ENCODE results near the gene MICALL2. TPM values are rescaled to one million over a fixed set of nuclear protein-coding genes. Genes with fewer than 3 reads are reported as not detected.

The MICALL2 gene
- total RNA-seq, 6 donors from 2014 or later = 17.8 to 67.1 (median 42.4) TPM

- no peaks in the 10 kb centered on the region for H3K9me3 ChIP-seq
- ATAC-seq (ENCODE audit: low FRiP score in 2 of 2) = peak in 1 of 2 donors; percentile 3
- H3K4me3 ChIP-seq = no peak overlapping the region
- TF ChIP-seq EP300 (IDR thresholded peaks at IDR 0.05) = no peak
- no peak for TF ChIP-seq POLR2A (IDR thresholded peaks at IDR 0.05)
- TF ChIP-seq POLR2AphosphoS5 (IDR thresholded peaks at IDR 0.05) = no peak
- TF ChIP-seq CTCF (IDR thresholded peaks at IDR 0.05) = no peak
- H3K27me3 ChIP-seq = peaks cover 0 to 5% (median 2%) of the 10 kb centered on the region in 4 donors
- no peaks in the 10 kb centered on the region for H3K36me3 ChIP-seq
- DNase-seq = no peak
- 63 to 69% methylated on average over 17 to 21 of the region's 21 CpGs for WGBS, 2 donors
- no peak overlapping the region for H3K27ac ChIP-seq
- no peaks in the 10 kb centered on the region for H3K4me1 ChIP-seq
Observed at GRCh38 chr7:1418505-1419309, 40.6 kb downstream of the MICALL2 start.

- Histone ChIP-seq H3K36me3 (no peaks in the 10 kb centered on the region), H3K9me3 (no peaks in the 10 kb centered on the region), H3K4me1 (peaks cover 7 to 14% (median 8%) of the 10 kb centered on the region in 4 donors), H3K27ac (no peak overlapping the region), H3K4me3 (no peak overlapping the region), H3K27me3 (peaks cover 0 to 3% (median 0%) of the 10 kb centered on the region in 4 donors)
- ATAC-seq (ENCODE audit: low FRiP score in 2 of 2) (no peak), DNase-seq (no peak)
- 76 to 89% methylated on average over 2 of the region's 2 CpGs for WGBS, 2 donors
- TF ChIP-seq CTCF (IDR thresholded peaks at IDR 0.05) (no peak), EP300 (IDR thresholded peaks at IDR 0.05) (no peak), POLR2AphosphoS5 (IDR thresholded peaks at IDR 0.05) (no peak), POLR2A (IDR thresholded peaks at IDR 0.05) (no peak)
Observed at GRCh38 chr7:1415389-1415990, 43.8 kb downstream of the MICALL2 start.

GRCh38 chr7:1413936-1414639 lies 45.2 kb downstream of the MICALL2 start:
- H3K27me3 ChIP-seq = peaks cover 0 to 3% (median 0%) of the 10 kb centered on the region in 4 donors
- WGBS, 2 donors = 62 to 72% methylated on average over 11 to 18 of the region's 21 CpGs
- no peak overlapping the region for H3K4me3 ChIP-seq
- no peak for ATAC-seq (ENCODE audit: low FRiP score in 2 of 2)
- DNase-seq = no peak
- no peak overlapping the region for H3K27ac ChIP-seq
- no peaks in the 10 kb centered on the region for H3K36me3 ChIP-seq
- peaks cover 7 to 14% (median 8%) of the 10 kb centered on the region in 4 donors for H3K4me1 ChIP-seq
- TF ChIP-seq CTCF (IDR thresholded peaks at IDR 0.05) (no peak), POLR2A (IDR thresholded peaks at IDR 0.05) (no peak), EP300 (IDR thresholded peaks at IDR 0.05) (no peak), POLR2AphosphoS5 (IDR thresholded peaks at IDR 0.05) (no peak)
- H3K9me3 ChIP-seq = no peaks in the 10 kb centered on the region

GRCh38 chr7:1412322-1413261 lies 46.7 kb downstream of the MICALL2 start:
- DNase-seq (peak; percentile 89 to 98), ATAC-seq (ENCODE audit: low FRiP score in 2 of 2) (peak; percentile 87 to 92)
- no peaks in the 10 kb centered on the region for H3K9me3 ChIP-seq
- H3K27ac ChIP-seq = no peak overlapping the region
- peaks cover 7 to 14% (median 8%) of the 10 kb centered on the region in 4 donors for H3K4me1 ChIP-seq
- no peaks in the 10 kb centered on the region for H3K36me3 ChIP-seq
- 13 to 25% methylated on average over 21 to 39 of the region's 65 CpGs for WGBS, 2 donors
- peaks cover 0 to 4% (median 2%) of the 10 kb centered on the region in 4 donors for H3K27me3 ChIP-seq
- TF ChIP-seq POLR2A (IDR thresholded peaks at IDR 0.05) (no peak), CTCF (IDR thresholded peaks at IDR 0.05) (peak; percentile 64 to 93 (median 84))
- H3K4me3 ChIP-seq = peak overlapping the region in 1 of 4 donors; percentile 24

Data from upper lobe of left lung (tissue), 6 donors.